Measurements from ENCODE around the gene CDKAL1. TPM values are rescaled to one million over a fixed set of nuclear protein-coding genes. Genes with fewer than 3 reads are reported as not detected.

The CDKAL1 gene
- total RNA-seq, 1 donor from 2014 or later = 14.8 TPM

DNA sequence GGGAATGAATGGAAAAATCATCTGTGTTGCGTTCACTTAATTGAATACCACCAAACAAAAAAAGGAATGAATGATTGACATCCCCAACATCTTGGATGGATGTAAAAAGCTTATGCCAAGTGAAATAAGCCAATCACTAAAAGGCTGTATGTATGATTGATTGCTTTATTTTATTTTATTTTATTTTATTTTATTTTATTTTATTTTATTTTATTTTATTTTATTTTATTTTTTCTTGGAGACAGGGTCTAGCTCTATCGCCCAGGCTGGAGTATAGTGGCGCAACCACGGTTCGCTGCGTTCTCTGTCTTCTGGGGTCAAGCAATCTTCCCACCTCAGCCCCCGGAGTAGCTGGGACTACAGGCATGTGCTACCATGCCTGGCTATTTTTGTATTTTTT is 263.3 kb downstream of the CDKAL1 start:
- no peak overlapping the region for H3K4me3 Mint-ChIP-seq (ENCODE audit: unreplicated experiment)
- H3K36me3 Mint-ChIP-seq (ENCODE audit: unreplicated experiment) = peaks cover 3% of the 10 kb centered on the region

DNA sequence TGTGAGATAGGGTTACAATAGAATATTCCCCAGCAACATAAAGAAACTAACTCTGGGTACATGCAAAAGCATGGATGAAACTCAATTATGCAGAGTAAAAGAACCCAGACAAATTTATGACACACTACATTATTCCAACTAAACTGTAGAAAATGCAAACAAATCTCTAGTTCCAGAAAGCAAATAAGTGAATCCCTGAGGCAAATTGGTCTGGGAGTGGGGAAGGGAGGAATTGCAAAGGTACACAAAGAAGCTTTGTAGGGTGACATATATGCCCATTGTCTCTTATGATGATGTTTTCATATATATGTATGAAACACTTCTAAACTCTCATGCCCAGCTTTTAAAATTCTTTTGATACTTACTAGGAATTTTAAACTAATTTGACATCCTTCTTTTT is 266.0 kb downstream of the CDKAL1 start:
- H3K4me1 Mint-ChIP-seq (ENCODE audit: unreplicated experiment) = peaks cover 20% of the 10 kb centered on the region
- no peaks in the 10 kb centered on the region for H3K27me3 Mint-ChIP-seq (ENCODE audit: unreplicated experiment)
- no peaks in the 10 kb centered on the region for H3K9me3 Mint-ChIP-seq (ENCODE audit: unreplicated experiment)
- no peak overlapping the region for H3K4me3 Mint-ChIP-seq (ENCODE audit: unreplicated experiment)
- no peak for DNase-seq (ENCODE audit: extremely low spot score, unreplicated experiment)
- H3K36me3 Mint-ChIP-seq (ENCODE audit: unreplicated experiment) = peaks cover 2% of the 10 kb centered on the region
- H3K27ac Mint-ChIP-seq (ENCODE audit: unreplicated experiment) = no peak overlapping the region
- TF ChIP-seq, protein P1, sequence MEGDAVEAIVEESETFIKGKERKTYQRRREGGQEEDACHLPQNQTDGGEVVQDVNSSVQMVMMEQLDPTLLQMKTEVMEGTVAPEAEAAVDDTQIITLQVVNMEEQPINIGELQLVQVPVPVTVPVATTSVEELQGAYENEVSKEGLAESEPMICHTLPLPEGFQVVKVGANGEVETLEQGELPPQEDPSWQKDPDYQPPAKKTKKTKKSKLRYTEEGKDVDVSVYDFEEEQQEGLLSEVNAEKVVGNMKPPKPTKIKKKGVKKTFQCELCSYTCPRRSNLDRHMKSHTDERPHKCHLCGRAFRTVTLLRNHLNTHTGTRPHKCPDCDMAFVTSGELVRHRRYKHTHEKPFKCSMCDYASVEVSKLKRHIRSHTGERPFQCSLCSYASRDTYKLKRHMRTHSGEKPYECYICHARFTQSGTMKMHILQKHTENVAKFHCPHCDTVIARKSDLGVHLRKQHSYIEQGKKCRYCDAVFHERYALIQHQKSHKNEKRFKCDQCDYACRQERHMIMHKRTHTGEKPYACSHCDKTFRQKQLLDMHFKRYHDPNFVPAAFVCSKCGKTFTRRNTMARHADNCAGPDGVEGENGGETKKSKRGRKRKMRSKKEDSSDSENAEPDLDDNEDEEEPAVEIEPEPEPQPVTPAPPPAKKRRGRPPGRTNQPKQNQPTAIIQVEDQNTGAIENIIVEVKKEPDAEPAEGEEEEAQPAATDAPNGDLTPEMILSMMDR (IDR thresholded peaks at IDR 0.05) = no peak

More for the DNA sequence above, 263.3 kb downstream of the CDKAL1 start:
- H3K27ac Mint-ChIP-seq (ENCODE audit: unreplicated experiment) = no peak overlapping the region
- peaks cover 12% of the 10 kb centered on the region for H3K4me1 Mint-ChIP-seq (ENCODE audit: unreplicated experiment)
- H3K9me3 Mint-ChIP-seq (ENCODE audit: unreplicated experiment) = no peaks in the 10 kb centered on the region
- DNase-seq (ENCODE audit: extremely low spot score, unreplicated experiment) = no peak
- H3K27me3 Mint-ChIP-seq (ENCODE audit: unreplicated experiment) = no peaks in the 10 kb centered on the region
- TF ChIP-seq, protein P1 (IDR thresholded peaks at IDR 0.05) = no peak

DNA sequence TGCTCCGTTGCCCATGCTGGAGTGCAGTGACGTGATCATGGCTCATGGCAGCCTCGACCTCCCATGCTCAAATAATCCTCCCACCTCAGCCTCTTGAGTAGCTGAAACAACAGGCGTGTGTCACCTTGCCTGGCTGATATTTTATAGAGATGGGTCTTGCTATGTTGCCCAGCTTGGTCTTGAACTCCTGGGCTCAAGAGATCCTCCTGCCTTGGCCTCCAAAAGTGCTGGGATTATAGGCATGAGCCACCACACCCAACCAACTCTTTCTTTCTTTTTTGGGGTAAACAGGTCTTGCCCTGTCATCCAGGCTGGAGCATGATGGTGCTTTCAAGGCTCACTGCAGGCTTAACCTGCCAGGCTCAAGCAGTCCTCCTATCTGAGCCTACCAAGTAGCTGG is 266.4 kb downstream of the CDKAL1 start:
- TF ChIP-seq, protein P1 (IDR thresholded peaks at IDR 0.05) = no peak
- Mint-ChIP-seq H3K4me3 (ENCODE audit: unreplicated experiment) (no peak overlapping the region), H3K27me3 (ENCODE audit: unreplicated experiment) (no peaks in the 10 kb centered on the region), H3K36me3 (ENCODE audit: unreplicated experiment) (peaks cover 4% of the 10 kb centered on the region), H3K4me1 (ENCODE audit: unreplicated experiment) (peaks cover 21% of the 10 kb centered on the region), H3K27ac (ENCODE audit: unreplicated experiment) (no peak overlapping the region), H3K9me3 (ENCODE audit: unreplicated experiment) (peaks cover 2% of the 10 kb centered on the region)
- no peak for DNase-seq (ENCODE audit: extremely low spot score, unreplicated experiment)

DNA sequence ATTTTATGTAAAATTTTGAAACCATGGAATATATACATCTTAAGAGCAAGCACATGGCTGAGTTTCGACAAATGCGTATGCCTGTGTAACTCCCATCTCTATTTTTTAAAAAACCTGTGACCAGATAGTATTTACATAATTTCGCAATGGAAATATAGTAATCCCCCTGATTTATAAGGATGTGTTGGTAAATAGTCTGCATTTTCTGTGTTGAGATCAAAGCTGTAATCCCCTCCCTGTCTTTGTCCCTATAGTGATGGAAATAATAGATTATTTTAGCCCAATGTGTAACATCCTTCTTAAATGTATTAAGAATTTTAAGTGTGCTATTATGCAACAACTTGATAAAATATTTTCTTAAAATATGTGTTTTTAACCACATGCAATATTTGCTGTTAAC is 267.3 kb downstream of the CDKAL1 start:
- Mint-ChIP-seq H3K27me3 (ENCODE audit: unreplicated experiment) (no peaks in the 10 kb centered on the region), H3K9me3 (ENCODE audit: unreplicated experiment) (peaks cover 12% of the 10 kb centered on the region), H3K4me3 (ENCODE audit: unreplicated experiment) (no peak overlapping the region), H3K36me3 (ENCODE audit: unreplicated experiment) (peaks cover 11% of the 10 kb centered on the region), H3K27ac (ENCODE audit: unreplicated experiment) (no peak overlapping the region), H3K4me1 (ENCODE audit: unreplicated experiment) (peaks cover 21% of the 10 kb centered on the region)
- DNase-seq (ENCODE audit: extremely low spot score, unreplicated experiment) = no peak
- TF ChIP-seq, protein P1 (IDR thresholded peaks at IDR 0.05) = no peak

DNA sequence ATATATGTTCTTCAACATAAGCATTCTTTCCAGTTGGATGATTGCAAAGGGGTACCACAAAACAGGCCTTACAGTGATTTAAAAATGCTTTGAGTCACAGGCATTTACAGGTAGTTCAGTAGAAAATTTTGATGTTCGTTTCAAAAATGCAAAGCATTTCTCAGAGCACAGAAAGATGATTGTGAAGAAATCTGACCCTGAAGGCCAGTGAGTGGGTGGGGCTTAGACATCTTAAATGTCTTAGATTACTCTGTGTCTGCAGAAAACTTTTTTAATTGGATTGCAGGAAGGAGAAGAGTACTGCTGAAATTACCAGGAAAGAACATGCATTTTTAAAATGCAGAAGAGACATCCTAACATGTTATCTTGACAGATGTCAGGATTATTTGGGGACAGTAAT is 268.3 kb downstream of the CDKAL1 start:
- DNase-seq (ENCODE audit: extremely low spot score, unreplicated experiment) = no peak
- Mint-ChIP-seq H3K9me3 (ENCODE audit: unreplicated experiment) (peaks cover 15% of the 10 kb centered on the region), H3K27ac (ENCODE audit: unreplicated experiment) (no peak overlapping the region), H3K36me3 (ENCODE audit: unreplicated experiment) (peaks cover 17% of the 10 kb centered on the region), H3K27me3 (ENCODE audit: unreplicated experiment) (no peaks in the 10 kb centered on the region), H3K4me3 (ENCODE audit: unreplicated experiment) (no peak overlapping the region), H3K4me1 (ENCODE audit: unreplicated experiment) (peaks cover 21% of the 10 kb centered on the region)
- TF ChIP-seq, protein P1 (IDR thresholded peaks at IDR 0.05) = no peak

All from osteocyte (in vitro differentiated cells).